ENCODE data around the gene KCNC3. TPM values are rescaled to one million over a fixed set of nuclear protein-coding genes. Genes with fewer than 3 reads are reported as not detected.

Gene KCNC3
- polyA plus RNA-seq, result 0.97 and 1.1 TPM in 2 replicates
- 3.8 and 4.1 TPM in 2 replicates for polyA minus RNA-seq

DNA sequence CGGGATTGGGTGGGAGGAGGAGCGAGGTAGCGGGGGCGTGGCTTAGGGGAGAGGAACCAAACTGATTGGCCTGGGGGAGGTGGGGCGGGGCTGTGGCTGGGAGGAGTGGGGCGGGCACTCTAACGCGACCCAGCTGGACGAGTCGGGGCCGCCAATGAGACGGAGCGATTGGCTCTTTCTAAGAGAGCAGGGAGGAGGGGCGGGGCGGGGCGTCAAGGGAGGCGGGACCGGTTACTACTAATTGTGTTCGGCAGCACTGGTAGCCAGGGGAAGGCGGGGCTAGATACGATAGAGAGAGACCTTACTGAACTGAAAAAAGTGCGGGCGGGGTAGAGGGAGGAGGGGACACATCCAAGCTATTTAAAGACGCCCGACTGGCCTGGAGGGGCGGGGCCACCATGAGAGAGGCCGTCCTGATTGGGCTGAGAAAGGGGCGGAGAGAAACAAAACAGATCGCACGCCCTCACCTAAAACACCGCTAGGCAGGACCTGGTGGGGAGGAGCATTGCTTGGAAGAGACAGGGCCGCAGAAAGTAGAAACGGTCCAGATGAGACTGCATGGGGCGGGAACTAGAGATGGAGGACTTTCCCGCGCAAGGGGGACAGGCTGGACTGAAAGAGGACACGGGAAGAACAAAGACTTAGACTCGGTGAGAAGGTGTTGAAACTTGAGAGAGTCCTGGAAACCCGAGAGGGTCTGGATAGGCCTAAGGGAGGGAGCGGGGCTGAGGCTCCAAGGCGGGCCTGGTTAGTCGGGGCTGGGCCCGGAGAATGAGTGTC lies at the start of gene KCNC3:
Gene KCNC3 (minus strand): TSS at position 232 of the 780 bp plus-strand sequence. CDS start 295 bp downstream, outside the sequence.
- Histone ChIP-seq H3K79me2 (replicated peaks; ENCODE audit: insufficient read depth, low read length) (no peaks in the 10 kb centered on the region), H3K27me3 (ENCODE audit: insufficient read depth, low read depth, low read length) (peaks cover 18% of the 10 kb centered on the region), H3K9ac (ENCODE audit: low read length) (peak within 1 kb of the TSS; percentile 85), H3K4me2 (ENCODE audit: low read length) (peak within 1 kb of the TSS; percentile 95), H4K20me1 (ENCODE audit: insufficient read depth) (no peaks in the 10 kb centered on the region), H3K9me2 (ENCODE audit: insufficient read depth, low read length) (no peaks in the 10 kb centered on the region), H2AFZ (ENCODE audit: low read depth, low read length) (peak within 1 kb of the TSS; percentile 94), H3K4me3 (ENCODE audit: low read length) (peak within 1 kb of the TSS; percentile 86), H3K27ac (ENCODE audit: low read length) (peak within 1 kb of the TSS; percentile 95), H3F3A (ENCODE audit: insufficient read depth, low read length, poor library complexity, severe bottlenecking) (no peaks in the 10 kb centered on the region), H3K36me3 (ENCODE audit: insufficient read depth, low read length) (no peaks in the 10 kb centered on the region), H3K9me3 (ENCODE audit: low read length) (no peaks in the 10 kb centered on the region)
- TF ChIP-seq RAD21 (conservative IDR thresholded peaks at IDR 0.05) (no peak), SMC3 (conservative IDR thresholded peaks at IDR 0.05; ENCODE audit: poor library complexity) (peak; percentile 36), EZH2 (IDR thresholded peaks at IDR 0.05; ENCODE audit: borderline replicate concordance, insufficient read depth, low read length, poor library complexity, severe bottlenecking) (no peak), TAF1 (IDR thresholded peaks at IDR 0.05; ENCODE audit: low read depth) (peak; percentile 72), EP300 (conservative IDR thresholded peaks at IDR 0.05; ENCODE audit: poor library complexity, severe bottlenecking) (peak; percentile 34), POLR2AphosphoS5 (IDR thresholded peaks at IDR 0.05) (peak; percentile 95), MXI1 (conservative IDR thresholded peaks at IDR 0.05; ENCODE audit: poor library complexity, severe bottlenecking) (peak; percentile 43)
- TF ChIP-seq, protein P1, sequence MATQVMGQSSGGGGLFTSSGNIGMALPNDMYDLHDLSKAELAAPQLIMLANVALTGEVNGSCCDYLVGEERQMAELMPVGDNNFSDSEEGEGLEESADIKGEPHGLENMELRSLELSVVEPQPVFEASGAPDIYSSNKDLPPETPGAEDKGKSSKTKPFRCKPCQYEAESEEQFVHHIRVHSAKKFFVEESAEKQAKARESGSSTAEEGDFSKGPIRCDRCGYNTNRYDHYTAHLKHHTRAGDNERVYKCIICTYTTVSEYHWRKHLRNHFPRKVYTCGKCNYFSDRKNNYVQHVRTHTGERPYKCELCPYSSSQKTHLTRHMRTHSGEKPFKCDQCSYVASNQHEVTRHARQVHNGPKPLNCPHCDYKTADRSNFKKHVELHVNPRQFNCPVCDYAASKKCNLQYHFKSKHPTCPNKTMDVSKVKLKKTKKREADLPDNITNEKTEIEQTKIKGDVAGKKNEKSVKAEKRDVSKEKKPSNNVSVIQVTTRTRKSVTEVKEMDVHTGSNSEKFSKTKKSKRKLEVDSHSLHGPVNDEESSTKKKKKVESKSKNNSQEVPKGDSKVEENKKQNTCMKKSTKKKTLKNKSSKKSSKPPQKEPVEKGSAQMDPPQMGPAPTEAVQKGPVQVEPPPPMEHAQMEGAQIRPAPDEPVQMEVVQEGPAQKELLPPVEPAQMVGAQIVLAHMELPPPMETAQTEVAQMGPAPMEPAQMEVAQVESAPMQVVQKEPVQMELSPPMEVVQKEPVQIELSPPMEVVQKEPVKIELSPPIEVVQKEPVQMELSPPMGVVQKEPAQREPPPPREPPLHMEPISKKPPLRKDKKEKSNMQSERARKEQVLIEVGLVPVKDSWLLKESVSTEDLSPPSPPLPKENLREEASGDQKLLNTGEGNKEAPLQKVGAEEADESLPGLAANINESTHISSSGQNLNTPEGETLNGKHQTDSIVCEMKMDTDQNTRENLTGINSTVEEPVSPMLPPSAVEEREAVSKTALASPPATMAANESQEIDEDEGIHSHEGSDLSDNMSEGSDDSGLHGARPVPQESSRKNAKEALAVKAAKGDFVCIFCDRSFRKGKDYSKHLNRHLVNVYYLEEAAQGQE (IDR thresholded peaks at IDR 0.05; ENCODE audit: borderline replicate concordance), result peak; percentile 61
- TF ChIP-seq, protein P2, sequence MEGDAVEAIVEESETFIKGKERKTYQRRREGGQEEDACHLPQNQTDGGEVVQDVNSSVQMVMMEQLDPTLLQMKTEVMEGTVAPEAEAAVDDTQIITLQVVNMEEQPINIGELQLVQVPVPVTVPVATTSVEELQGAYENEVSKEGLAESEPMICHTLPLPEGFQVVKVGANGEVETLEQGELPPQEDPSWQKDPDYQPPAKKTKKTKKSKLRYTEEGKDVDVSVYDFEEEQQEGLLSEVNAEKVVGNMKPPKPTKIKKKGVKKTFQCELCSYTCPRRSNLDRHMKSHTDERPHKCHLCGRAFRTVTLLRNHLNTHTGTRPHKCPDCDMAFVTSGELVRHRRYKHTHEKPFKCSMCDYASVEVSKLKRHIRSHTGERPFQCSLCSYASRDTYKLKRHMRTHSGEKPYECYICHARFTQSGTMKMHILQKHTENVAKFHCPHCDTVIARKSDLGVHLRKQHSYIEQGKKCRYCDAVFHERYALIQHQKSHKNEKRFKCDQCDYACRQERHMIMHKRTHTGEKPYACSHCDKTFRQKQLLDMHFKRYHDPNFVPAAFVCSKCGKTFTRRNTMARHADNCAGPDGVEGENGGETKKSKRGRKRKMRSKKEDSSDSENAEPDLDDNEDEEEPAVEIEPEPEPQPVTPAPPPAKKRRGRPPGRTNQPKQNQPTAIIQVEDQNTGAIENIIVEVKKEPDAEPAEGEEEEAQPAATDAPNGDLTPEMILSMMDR (IDR thresholded peaks at IDR 0.05; ENCODE audit: poor library complexity, severe bottlenecking), result peak; percentile 23

DNA sequence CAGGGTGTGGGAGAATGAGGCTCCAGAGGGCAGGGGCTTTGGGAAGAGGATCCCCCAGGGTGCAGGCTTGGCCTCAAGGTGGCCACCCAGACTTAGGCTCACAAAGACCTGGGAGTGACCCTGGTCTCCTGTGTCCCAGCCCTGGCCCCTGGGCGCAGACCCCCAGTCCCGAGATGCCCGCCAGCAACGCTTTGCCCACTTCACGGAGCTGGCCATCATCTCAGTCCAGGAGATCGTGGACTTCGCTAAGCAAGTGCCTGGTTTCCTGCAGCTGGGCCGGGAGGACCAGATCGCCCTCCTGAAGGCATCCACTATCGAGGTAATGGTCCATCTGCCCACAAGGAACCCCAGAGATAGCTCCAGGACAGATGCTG lies 49.7 kb upstream of the KCNC3 start:
- Histone ChIP-seq H3K36me3 (ENCODE audit: insufficient read depth, low read length) (no peaks in the 10 kb centered on the region), H2AFZ (ENCODE audit: low read depth, low read length) (no peak overlapping the region), H3K27ac (ENCODE audit: low read length) (no peak overlapping the region), H3K9me3 (ENCODE audit: low read length) (no peaks in the 10 kb centered on the region), H3K27me3 (ENCODE audit: insufficient read depth, low read depth, low read length) (no peaks in the 10 kb centered on the region), H3F3A (ENCODE audit: insufficient read depth, low read length, poor library complexity, severe bottlenecking) (peaks cover 4% of the 10 kb centered on the region), H3K9ac (ENCODE audit: low read length) (no peak overlapping the region), H3K79me2 (replicated peaks; ENCODE audit: insufficient read depth, low read length) (no peaks in the 10 kb centered on the region), H4K20me1 (ENCODE audit: insufficient read depth) (no peaks in the 10 kb centered on the region), H3K9me2 (ENCODE audit: insufficient read depth, low read length) (no peaks in the 10 kb centered on the region), H3K4me3 (ENCODE audit: low read length) (no peak overlapping the region), H3K4me2 (ENCODE audit: low read length) (no peak overlapping the region)
- no peak for TF ChIP-seq SMC3 (conservative IDR thresholded peaks at IDR 0.05; ENCODE audit: poor library complexity)
- TF ChIP-seq EP300 (conservative IDR thresholded peaks at IDR 0.05; ENCODE audit: poor library complexity, severe bottlenecking), result no peak
- TF ChIP-seq TAF1 (IDR thresholded peaks at IDR 0.05; ENCODE audit: low read depth), result no peak
- TF ChIP-seq RAD21 (conservative IDR thresholded peaks at IDR 0.05), result no peak
- no peak for TF ChIP-seq EZH2 (IDR thresholded peaks at IDR 0.05; ENCODE audit: borderline replicate concordance, insufficient read depth, low read length, poor library complexity, severe bottlenecking)
- no peak for TF ChIP-seq POLR2AphosphoS5 (IDR thresholded peaks at IDR 0.05)
- TF ChIP-seq, protein P2 (IDR thresholded peaks at IDR 0.05; ENCODE audit: poor library complexity, severe bottlenecking), result no peak
- no peak for TF ChIP-seq MXI1 (conservative IDR thresholded peaks at IDR 0.05; ENCODE audit: poor library complexity, severe bottlenecking)
- TF ChIP-seq, protein P1 (IDR thresholded peaks at IDR 0.05; ENCODE audit: borderline replicate concordance), result no peak
